Ectodermal cell (in vitro differentiated cells): ENCODE data around the gene PMEL.

ENCODE experiments used
- H3K27ac ChIP-seq: 2 replicates; pipeline ENCODE4 v1.7.0; 2013; ENCODE audit warnings: mild to moderate bottlenecking, low read depth, low read length; ENCODE audit not compliant: insufficient read depth, poor library complexity, severe bottlenecking
- H3K27me3 ChIP-seq: 2 replicates; pipeline ENCODE4 v1.7.0; 2013; ENCODE audit warnings: mild to moderate bottlenecking, low read length; ENCODE audit not compliant: insufficient read depth, control insufficient read depth, poor library complexity, severe bottlenecking
- H3K36me3 ChIP-seq: one replicate; pipeline ENCODE4 v1.7.0; 2013; ENCODE audit warnings: low read length; ENCODE audit not compliant: control insufficient read depth, insufficient read depth
- H3K4me1 ChIP-seq: one replicate; pipeline ENCODE4 v1.7.0; 2013; ENCODE audit warnings: low read length; ENCODE audit not compliant: control insufficient read depth, insufficient read depth
- H3K4me3 ChIP-seq: 2 replicates; pipeline ENCODE4 v1.7.0; 2013; ENCODE audit warnings: low read depth, low read length, control low read depth; ENCODE audit not compliant: insufficient read depth
- H3K9me3 ChIP-seq: 2 replicates; pipeline ENCODE4 v1.7.0; 2013; ENCODE audit warnings: mild to moderate bottlenecking, low read length, moderate library complexity; ENCODE audit not compliant: control insufficient read depth
- WGBS, 2 experiments: methylation state at CpG; one replicate each; pipeline ENCODE4 v1.1.7; 2013; ENCODE audit warnings: missing lambda C conversion rate in 2 of 2; 5-methylcytosine and 5-hydroxymethylcytosine counted together

PMEL gene

GRCh38 chr12:55972042-55972441 is 6.2 kb upstream of the PMEL start:
- peaks cover 10% of the 10 kb centered on the region for H3K4me1 ChIP-seq
- peaks cover 6% of the 10 kb centered on the region for H3K36me3 ChIP-seq
- H3K9me3 ChIP-seq, result no peaks in the 10 kb centered on the region
- 85 to 92% methylated on average over 2 to 3 of the region's 3 CpGs for WGBS, 2 experiments
- H3K27me3 ChIP-seq, result no peaks in the 10 kb centered on the region
- H3K27ac ChIP-seq, result no peak overlapping the region
- H3K4me3 ChIP-seq, result no peak overlapping the region

- Histone ChIP-seq H3K4me3 (no peak overlapping the region), H3K27ac (no peak overlapping the region), H3K27me3 (no peaks in the 10 kb centered on the region), H3K9me3 (no peaks in the 10 kb centered on the region), H3K36me3 (peaks cover 6% of the 10 kb centered on the region), H3K4me1 (peaks cover 10% of the 10 kb centered on the region)
- 91 to 95% methylated on average over 7 of the region's 7 CpGs for WGBS, 2 experiments
Observed at GRCh38 chr12:55970775-55971174, 4.9 kb upstream of the PMEL start.

GRCh38 chr12:55969356-55969755 is 3.5 kb upstream of the PMEL start:
- no peak overlapping the region for H3K4me3 ChIP-seq
- WGBS, 2 experiments, result 91 to 93% methylated on average over 4 of the region's 4 CpGs
- H3K4me1 ChIP-seq, result peaks cover 12% of the 10 kb centered on the region
- H3K27me3 ChIP-seq, result no peaks in the 10 kb centered on the region
- H3K36me3 ChIP-seq, result peaks cover 6% of the 10 kb centered on the region
- no peaks in the 10 kb centered on the region for H3K9me3 ChIP-seq
- no peak overlapping the region for H3K27ac ChIP-seq

- Histone ChIP-seq H3K4me1 (peaks cover 12% of the 10 kb centered on the region), H3K9me3 (no peaks in the 10 kb centered on the region), H3K4me3 (peak within 1 kb of the TSS; percentile 87), H3K27ac (peak within 1 kb of the TSS; percentile 67), H3K27me3 (no peaks in the 10 kb centered on the region), H3K36me3 (peaks cover 6% of the 10 kb centered on the region)
- WGBS, 2 experiments, result 0 to 1% methylated on average over 45 of the region's 45 CpGs
Observed at GRCh38 chr12:55966408-55967281, 803 bp upstream of the PMEL start, which contains the start of gene CDK2. TSS of gene CDK2 (plus strand) at chr12:55966830. CDS start at chr12:55967009, 179 bp downstream.

GRCh38 chr12:55965240-55965639 is 602 bp downstream of the PMEL start:
- peak overlapping the region; percentile 87 for H3K4me3 ChIP-seq
- 20 to 27% methylated on average over 5 of the region's 5 CpGs for WGBS, 2 experiments
- H3K27ac ChIP-seq, result peak overlapping the region; percentile 67

GRCh38 chr12:55963760-55964159 is 2.1 kb downstream of the PMEL start:
- no peak overlapping the region for H3K27ac ChIP-seq
- H3K36me3 ChIP-seq, result peaks cover under 1% of the 10 kb centered on the region
- H3K9me3 ChIP-seq, result no peaks in the 10 kb centered on the region
- no peaks in the 10 kb centered on the region for H3K27me3 ChIP-seq
- peaks cover 12% of the 10 kb centered on the region for H3K4me1 ChIP-seq
- 90 to 93% methylated on average over 2 of the region's 2 CpGs for WGBS, 2 experiments
- H3K4me3 ChIP-seq, result no peak overlapping the region

More at GRCh38 chr12:55965240-55965639, 602 bp downstream of the PMEL start:
- Histone ChIP-seq H3K4me1 (peaks cover 12% of the 10 kb centered on the region), H3K36me3 (no peaks in the 10 kb centered on the region), H3K9me3 (no peaks in the 10 kb centered on the region), H3K27me3 (no peaks in the 10 kb centered on the region)

- H3K9me3 ChIP-seq, result no peaks in the 10 kb centered on the region
- no peak overlapping the region for H3K27ac ChIP-seq
- H3K4me3 ChIP-seq, result no peak overlapping the region
- no peaks in the 10 kb centered on the region for H3K27me3 ChIP-seq
- WGBS, 2 experiments, result 91 to 95% methylated on average over 5 of the region's 5 CpGs
- peaks cover 35% of the 10 kb centered on the region for H3K36me3 ChIP-seq
- no peaks in the 10 kb centered on the region for H3K4me1 ChIP-seq
Observed at GRCh38 chr12:55957106-55957859, 8.6 kb downstream of the PMEL start.

GRCh38 chr12:55955800-55956508 is 9.9 kb downstream of the PMEL start:
- no peaks in the 10 kb centered on the region for H3K27me3 ChIP-seq
- no peaks in the 10 kb centered on the region for H3K9me3 ChIP-seq
- WGBS, 2 experiments, result 94 to 97% methylated on average over 6 of the region's 6 CpGs
- H3K36me3 ChIP-seq, result peaks cover 35% of the 10 kb centered on the region
- no peak overlapping the region for H3K4me3 ChIP-seq
- no peak overlapping the region for H3K27ac ChIP-seq
- no peaks in the 10 kb centered on the region for H3K4me1 ChIP-seq

GRCh38 chr12:55955344-55955743 is 10.5 kb downstream of the PMEL start:
- H3K4me1 ChIP-seq, result no peaks in the 10 kb centered on the region
- H3K27me3 ChIP-seq, result no peaks in the 10 kb centered on the region
- H3K36me3 ChIP-seq, result peaks cover 35% of the 10 kb centered on the region
- H3K9me3 ChIP-seq, result no peaks in the 10 kb centered on the region
- no peak overlapping the region for H3K27ac ChIP-seq
- no peak overlapping the region for H3K4me3 ChIP-seq
- 90 to 93% methylated on average over 4 of the region's 4 CpGs for WGBS, 2 experiments

GRCh38 chr12:55946553-55946952 is 19.3 kb downstream of the PMEL start:
- no peak overlapping the region for H3K27ac ChIP-seq
- WGBS, 2 experiments, result 96 to 97% methylated on average over 6 of the region's 6 CpGs
- H3K4me1 ChIP-seq, result no peaks in the 10 kb centered on the region
- H3K36me3 ChIP-seq, result no peaks in the 10 kb centered on the region
- H3K9me3 ChIP-seq, result no peaks in the 10 kb centered on the region
- no peak overlapping the region for H3K4me3 ChIP-seq
- H3K27me3 ChIP-seq, result no peaks in the 10 kb centered on the region
